Amniotic epithelial cell (primary cell): ENCODE results near the gene GNB2.
"Not testable (repeated sequence)": the region's sequence is repeated elsewhere in the genome, so short reads cannot be mapped to it uniquely, and the experiment has no call there.

Experiments
- DNase-seq: peaks from one replicate; pipeline ENCODE4 v3.0.0-alpha.2; 2010; ENCODE audit warnings: low read depth

GNB2 gene

GRCh38 chr7:100673302-100673941, at the start of gene GNB2:
TSS of gene GNB2 (plus strand) at chr7:100673740. CDS start at chr7:100676266, 2,526 bp downstream.
- peak; percentile 99 for DNase-seq

GRCh38 chr7:100623951-100624824, 49.4 kb upstream of the GNB2 start:
- DNase-seq = no peak

- DNase-seq = no peak
Measured at GRCh38 chr7:100626055-100626454, 47.5 kb upstream of the GNB2 start.

GRCh38 chr7:100626530-100627237, 46.9 kb upstream of the GNB2 start:
- DNase-seq = peak; percentile 75

GRCh38 chr7:100627238-100627549, 46.3 kb upstream of the GNB2 start:
- DNase-seq = no peak

- DNase-seq = no peak
Measured at GRCh38 chr7:100629117-100629716, 44.3 kb upstream of the GNB2 start.

GRCh38 chr7:100630066-100630465, 43.5 kb upstream of the GNB2 start:
- no peak for DNase-seq

GRCh38 chr7:100632951-100633717, 40.4 kb upstream of the GNB2 start:
- DNase-seq = no peak

GRCh38 chr7:100639995-100640516, 33.5 kb upstream of the GNB2 start:
- DNase-seq = no peak

GRCh38 chr7:100640517-100641440, 32.8 kb upstream of the GNB2 start:
- DNase-seq = no peak

GRCh38 chr7:100641463-100641859, 32.1 kb upstream of the GNB2 start, which contains the start of gene TFR2:
TSS of gene TFR2 (minus strand) at chr7:100641552. CDS start at chr7:100641509, 43 bp downstream.
- no peak for DNase-seq

- no peak for DNase-seq
Measured at GRCh38 chr7:100641860-100642533, 31.5 kb upstream of the GNB2 start.

GRCh38 chr7:100642534-100642907, 31.0 kb upstream of the GNB2 start:
- DNase-seq = no peak

- DNase-seq = peak; percentile 43
Measured at GRCh38 chr7:100649826-100650565, 23.5 kb upstream of the GNB2 start.

GRCh38 chr7:100654908-100655831, 18.4 kb upstream of the GNB2 start:
- no peak for DNase-seq

GRCh38 chr7:100655908-100656674, 17.4 kb upstream of the GNB2 start, which contains the start of gene ACTL6B:
TSS of gene ACTL6B (minus strand) at chr7:100656448. CDS start at chr7:100656354, 94 bp downstream.
- no peak for DNase-seq

- DNase-seq = not testable (repeated sequence)
Measured at GRCh38 chr7:100662194-100662776, 11.3 kb upstream of the GNB2 start.
